ENCODE data around the gene ZNRF2.

Gene ZNRF2

DNA sequence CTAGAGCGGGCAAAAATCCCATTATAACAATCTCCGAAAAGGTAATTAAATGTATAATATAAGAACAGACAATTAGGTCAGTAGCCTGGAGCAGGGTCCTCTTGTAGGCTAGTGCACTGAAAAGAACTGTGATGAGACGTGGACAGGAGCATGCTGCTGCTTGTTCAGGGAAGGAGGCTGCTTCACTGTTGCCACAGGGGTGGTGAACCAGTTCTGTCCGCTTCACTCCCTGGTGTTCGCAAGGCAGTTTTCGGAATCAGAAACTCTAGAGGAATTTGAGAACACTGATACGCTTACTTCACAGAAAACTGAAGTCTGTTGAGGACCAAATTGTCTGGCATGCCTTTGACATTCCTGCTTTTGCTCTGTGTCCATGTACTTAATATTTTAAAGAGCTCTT is 17.4 kb downstream of the ZNRF2 start:
- H3K27ac ChIP-seq = no peak overlapping the region

DNA sequence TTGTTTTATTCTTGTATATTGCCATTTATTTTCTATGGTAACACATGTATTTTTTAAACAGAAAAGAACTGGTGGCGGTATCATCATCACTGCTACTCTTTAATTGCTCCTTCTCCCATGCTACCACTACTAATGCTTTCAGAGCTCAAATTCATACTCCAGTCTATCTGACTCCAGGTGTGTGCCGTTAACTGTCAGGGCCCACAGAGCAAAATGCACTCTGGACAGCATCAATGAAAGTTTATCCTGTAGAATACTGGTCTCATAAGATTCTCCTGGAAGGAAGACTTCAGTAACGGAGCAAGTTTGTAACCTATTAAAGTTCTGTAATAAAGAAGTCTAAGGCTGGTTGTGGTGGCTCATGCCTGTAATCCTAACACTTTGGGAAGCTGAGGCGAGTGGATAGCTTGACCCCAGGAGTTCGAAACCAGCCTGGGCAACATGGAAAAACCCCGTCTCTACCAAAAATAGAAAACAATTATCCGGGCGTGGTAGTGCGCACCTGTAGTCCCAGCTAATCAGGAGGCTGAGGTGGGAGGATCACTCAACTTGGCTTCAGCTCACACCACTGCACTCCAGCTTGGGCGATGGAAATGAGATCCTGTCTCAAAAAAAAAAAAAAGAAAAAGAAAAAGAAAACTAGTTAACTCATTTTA is 18.4 kb downstream of the ZNRF2 start:
- H3K27ac ChIP-seq = no peak overlapping the region
- TF ChIP-seq, protein P1, sequence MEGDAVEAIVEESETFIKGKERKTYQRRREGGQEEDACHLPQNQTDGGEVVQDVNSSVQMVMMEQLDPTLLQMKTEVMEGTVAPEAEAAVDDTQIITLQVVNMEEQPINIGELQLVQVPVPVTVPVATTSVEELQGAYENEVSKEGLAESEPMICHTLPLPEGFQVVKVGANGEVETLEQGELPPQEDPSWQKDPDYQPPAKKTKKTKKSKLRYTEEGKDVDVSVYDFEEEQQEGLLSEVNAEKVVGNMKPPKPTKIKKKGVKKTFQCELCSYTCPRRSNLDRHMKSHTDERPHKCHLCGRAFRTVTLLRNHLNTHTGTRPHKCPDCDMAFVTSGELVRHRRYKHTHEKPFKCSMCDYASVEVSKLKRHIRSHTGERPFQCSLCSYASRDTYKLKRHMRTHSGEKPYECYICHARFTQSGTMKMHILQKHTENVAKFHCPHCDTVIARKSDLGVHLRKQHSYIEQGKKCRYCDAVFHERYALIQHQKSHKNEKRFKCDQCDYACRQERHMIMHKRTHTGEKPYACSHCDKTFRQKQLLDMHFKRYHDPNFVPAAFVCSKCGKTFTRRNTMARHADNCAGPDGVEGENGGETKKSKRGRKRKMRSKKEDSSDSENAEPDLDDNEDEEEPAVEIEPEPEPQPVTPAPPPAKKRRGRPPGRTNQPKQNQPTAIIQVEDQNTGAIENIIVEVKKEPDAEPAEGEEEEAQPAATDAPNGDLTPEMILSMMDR (conservative IDR thresholded peaks at IDR 0.05) = no peak

More for the DNA sequence above, 17.4 kb downstream of the ZNRF2 start:
- TF ChIP-seq, protein P1 (conservative IDR thresholded peaks at IDR 0.05) = no peak

DNA sequence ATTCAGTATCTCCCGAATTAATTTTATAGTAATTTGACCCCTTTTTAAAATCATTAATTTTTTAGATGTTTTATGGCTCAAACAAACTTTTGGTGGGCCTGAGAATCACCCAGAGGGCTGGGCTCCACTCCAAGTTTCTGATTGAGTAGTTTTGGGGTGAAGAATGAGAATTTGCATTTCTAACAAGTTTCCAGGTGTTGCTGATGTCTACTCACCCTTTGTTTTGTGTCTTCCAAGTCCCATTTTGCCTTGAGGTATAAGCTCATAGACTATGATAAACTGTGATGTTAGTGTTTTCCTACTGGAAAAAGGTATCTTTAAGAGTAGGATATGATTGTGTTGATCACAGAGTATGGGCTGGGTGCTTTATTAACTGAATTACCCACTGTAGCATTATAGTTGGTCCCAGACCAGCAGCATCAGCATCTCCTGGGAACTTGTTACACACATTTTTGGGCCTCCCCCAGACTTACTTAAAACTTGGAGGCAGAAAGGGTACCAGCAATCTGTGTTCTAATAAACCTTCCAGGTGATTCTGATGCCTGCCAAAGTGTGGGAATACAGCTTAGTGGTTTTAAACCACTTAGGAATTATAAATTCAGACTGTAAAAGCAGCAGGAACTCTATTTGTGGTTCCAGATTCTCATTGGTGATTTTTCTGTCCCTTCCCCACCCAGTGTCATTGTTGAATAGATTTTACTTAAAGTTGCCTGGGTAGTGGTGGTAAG is 19.1 kb downstream of the ZNRF2 start:
- H3K27ac ChIP-seq = no peak overlapping the region
- TF ChIP-seq, protein P1 (conservative IDR thresholded peaks at IDR 0.05) = no peak

DNA sequence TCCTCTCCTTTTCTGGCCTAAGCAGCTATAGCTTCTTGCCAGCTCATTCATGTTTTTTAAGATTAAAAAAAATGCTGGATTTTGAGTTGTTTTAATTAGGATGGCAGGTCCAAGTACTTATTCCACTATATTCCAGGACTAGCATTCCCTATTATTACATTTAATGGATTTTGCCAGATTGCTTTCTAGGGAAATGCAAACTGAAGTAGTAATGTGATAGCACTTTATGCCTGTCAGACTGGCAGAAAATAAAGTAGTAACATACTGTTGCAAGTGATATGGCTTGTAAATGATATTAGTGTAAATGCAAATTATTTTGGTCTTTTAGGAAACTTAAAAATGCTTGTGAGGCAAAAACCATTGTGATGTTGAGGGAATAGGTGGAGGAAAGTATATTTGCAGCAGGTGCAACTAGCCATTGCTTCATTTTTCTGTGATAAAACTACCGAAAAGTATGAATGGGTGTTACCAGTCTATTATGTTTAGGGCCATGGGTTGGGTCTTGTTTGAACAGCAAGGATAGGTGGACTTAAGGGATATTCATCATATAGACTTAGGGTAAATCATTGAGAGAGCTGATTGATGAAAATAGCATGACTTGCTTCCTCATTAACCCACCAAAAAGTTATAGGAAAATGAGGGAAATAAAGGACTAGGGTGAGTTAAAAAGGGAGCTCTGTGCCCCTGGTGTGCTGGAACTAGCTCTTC is 19.9 kb downstream of the ZNRF2 start:
- H3K27ac ChIP-seq = no peak overlapping the region
- TF ChIP-seq, protein P1 (conservative IDR thresholded peaks at IDR 0.05) = no peak

DNA sequence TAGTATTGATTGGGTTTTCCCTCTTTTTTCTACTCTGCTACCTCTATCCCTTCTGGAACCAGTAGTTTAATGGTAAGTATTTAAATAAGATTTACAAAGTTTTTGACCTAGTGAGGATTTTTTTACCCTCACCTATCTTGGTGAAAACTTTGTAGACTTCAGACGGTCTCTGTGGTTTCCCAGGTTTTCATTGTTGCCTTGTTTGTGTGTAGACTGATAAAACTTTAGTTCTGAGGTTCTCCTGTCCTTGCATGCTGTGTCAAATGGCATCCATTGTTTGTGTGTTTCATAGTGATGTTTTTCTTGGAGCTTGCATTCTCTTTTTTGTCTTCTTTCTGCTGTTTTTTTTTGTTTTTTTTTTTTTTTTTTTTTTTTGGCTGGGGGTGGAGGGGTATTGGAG is 22.6 kb downstream of the ZNRF2 start:
- no peak overlapping the region for H3K27ac ChIP-seq
- TF ChIP-seq, protein P1 (conservative IDR thresholded peaks at IDR 0.05) = no peak

DNA sequence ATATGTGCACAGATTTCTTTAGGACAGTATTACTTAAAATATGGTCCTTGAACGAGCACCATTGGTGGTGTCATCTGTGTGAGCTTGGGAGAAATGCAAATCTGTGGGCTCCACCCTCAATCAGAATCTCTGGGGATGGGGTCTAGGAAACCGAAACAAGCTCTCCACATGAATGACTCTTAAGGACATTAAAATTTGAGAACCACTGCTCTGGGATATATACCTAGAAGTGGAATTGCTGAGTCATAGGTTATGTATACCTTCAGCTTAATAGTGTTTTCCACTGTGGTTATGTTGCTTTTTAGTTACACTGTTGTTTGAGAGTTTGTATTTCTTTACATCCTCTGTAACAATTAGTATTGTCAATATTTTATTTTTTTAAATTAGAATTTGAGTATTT is 24.0 kb downstream of the ZNRF2 start:
- H3K27ac ChIP-seq = no peak overlapping the region
- TF ChIP-seq, protein P1 (conservative IDR thresholded peaks at IDR 0.05) = no peak

DNA sequence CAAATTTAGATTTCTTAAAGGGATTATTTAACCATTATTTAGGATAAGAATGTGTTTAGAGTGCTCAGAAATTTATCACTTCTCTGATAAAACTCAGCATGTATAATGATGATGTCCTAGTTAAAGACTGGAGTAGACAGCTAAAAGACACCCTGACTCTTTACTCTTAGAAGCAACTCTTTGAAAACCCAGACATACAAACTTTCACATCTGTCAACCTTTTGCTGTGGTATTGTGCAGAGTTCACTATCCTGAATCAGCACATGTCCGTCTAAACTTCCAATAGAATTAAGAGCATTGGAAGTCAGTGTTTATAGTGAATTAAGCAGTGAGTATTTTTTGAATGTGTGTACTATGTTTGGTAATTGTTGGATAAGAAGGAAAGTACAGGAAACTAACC is 24.9 kb downstream of the ZNRF2 start:
- TF ChIP-seq, protein P1 (conservative IDR thresholded peaks at IDR 0.05) = no peak
- no peak overlapping the region for H3K27ac ChIP-seq

Measured in VCaP (cell line).